DMS79 treated with DMSO at 0.1 percent for 48 hours (cell line): Measurements from ENCODE around the gene SLC6A3.
"Not testable (repeated sequence)": the region's sequence is repeated elsewhere in the genome, so short reads cannot be mapped to it uniquely, and the experiment has no call there.

Experiments used
- DNase-seq: peaks from one replicate; lab custom pipeline; 2025; lab: John Stamatoyannopoulos, UW

SLC6A3 gene

GRCh38 chr5:1370006-1370405 lies 75.2 kb downstream of the SLC6A3 start:
- no peak for DNase-seq

GRCh38 chr5:1368756-1369155 lies 76.5 kb downstream of the SLC6A3 start:
- DNase-seq, result no peak

GRCh38 chr5:1368236-1368635 lies 77.0 kb downstream of the SLC6A3 start:
- no peak for DNase-seq

GRCh38 chr5:1367149-1367548 lies 78.1 kb downstream of the SLC6A3 start:
- no peak for DNase-seq

GRCh38 chr5:1366514-1366913 lies 78.7 kb downstream of the SLC6A3 start:
- DNase-seq, result no peak

- DNase-seq, result no peak
Measured at GRCh38 chr5:1364211-1364610, 81.0 kb downstream of the SLC6A3 start.

GRCh38 chr5:1363581-1363980 lies 81.7 kb downstream of the SLC6A3 start:
- DNase-seq, result no peak

GRCh38 chr5:1363160-1363559 lies 82.1 kb downstream of the SLC6A3 start:
- DNase-seq, result no peak

- DNase-seq, result no peak
Measured at GRCh38 chr5:1362242-1363015, 82.8 kb downstream of the SLC6A3 start.

- DNase-seq, result no peak
Measured at GRCh38 chr5:1360861-1361260, 84.4 kb downstream of the SLC6A3 start.

GRCh38 chr5:1360367-1360766 lies 84.9 kb downstream of the SLC6A3 start:
- not testable (repeated sequence) for DNase-seq

- DNase-seq, result no peak
Measured at GRCh38 chr5:1359713-1360112, 85.5 kb downstream of the SLC6A3 start.

GRCh38 chr5:1359031-1359645 lies 86.1 kb downstream of the SLC6A3 start:
- no peak for DNase-seq

- no peak for DNase-seq
Measured at GRCh38 chr5:1358726-1359025, 86.6 kb downstream of the SLC6A3 start.

- DNase-seq, result no peak
Measured at GRCh38 chr5:1357946-1358725, 87.1 kb downstream of the SLC6A3 start.

GRCh38 chr5:1356873-1357787 lies 88.1 kb downstream of the SLC6A3 start:
- no peak for DNase-seq

GRCh38 chr5:1354576-1354975 lies 90.7 kb downstream of the SLC6A3 start:
- DNase-seq, result no peak

- no peak for DNase-seq
Measured at GRCh38 chr5:1352231-1353219, 92.7 kb downstream of the SLC6A3 start.

- no peak for DNase-seq
Measured at GRCh38 chr5:1351156-1351555, 94.1 kb downstream of the SLC6A3 start.

GRCh38 chr5:1349246-1349645 lies 96.0 kb downstream of the SLC6A3 start:
- no peak for DNase-seq

GRCh38 chr5:1348986-1349245 lies 96.3 kb downstream of the SLC6A3 start:
- no peak for DNase-seq
